NCI-H2107 treated with DMSO at 0.1 percent for 48 hours (cell line): ENCODE measurements around the gene AGO3.
"Not testable (repeated sequence)": the region's sequence is repeated elsewhere in the genome, so short reads cannot be mapped to it uniquely, and the experiment has no call there.

ENCODE experiments used
- DNase-seq: peaks from one replicate; lab custom pipeline; 2025; ENCODE audit not compliant: unreplicated experiment; lab: John Stamatoyannopoulos, UW

The AGO3 gene

GRCh38 chr1:35930593-35931445, at the start of gene AGO3:
TSS of gene AGO3 (plus strand) at chr1:35931105. CDS start at chr1:35931427, 322 bp downstream.
- peak; percentile 73 for DNase-seq

- DNase-seq, result no peak
Observed at GRCh38 chr1:35881850-35882273, 49.0 kb upstream of the AGO3 start.

GRCh38 chr1:35882586-35882944, 48.3 kb upstream of the AGO3 start:
- no peak for DNase-seq

- peak; percentile 80 for DNase-seq
Observed at GRCh38 chr1:35882945-35883634, 47.8 kb upstream of the AGO3 start, which contains the start of gene AGO1. TSS of gene AGO1 (plus strand) at chr1:35883209. CDS start at chr1:35883422, 213 bp downstream.

- DNase-seq, result peak; percentile 39
Observed at GRCh38 chr1:35883635-35884101, 47.2 kb upstream of the AGO3 start.

GRCh38 chr1:35884934-35885333, 46.0 kb upstream of the AGO3 start:
- no peak for DNase-seq

- no peak for DNase-seq
Observed at GRCh38 chr1:35885961-35886558, 44.8 kb upstream of the AGO3 start.

GRCh38 chr1:35886577-35887431, 44.1 kb upstream of the AGO3 start:
- no peak for DNase-seq

GRCh38 chr1:35887508-35887907, 43.4 kb upstream of the AGO3 start:
- no peak for DNase-seq

GRCh38 chr1:35888255-35888654, 42.6 kb upstream of the AGO3 start:
- no peak for DNase-seq

GRCh38 chr1:35888981-35889380, 41.9 kb upstream of the AGO3 start:
- DNase-seq, result not testable (repeated sequence)

GRCh38 chr1:35893051-35893879, 37.6 kb upstream of the AGO3 start:
- DNase-seq, result no peak

GRCh38 chr1:35894183-35894582, 36.7 kb upstream of the AGO3 start:
- DNase-seq, result no peak

GRCh38 chr1:35894656-35895055, 36.2 kb upstream of the AGO3 start:
- DNase-seq, result no peak

- DNase-seq, result no peak
Observed at GRCh38 chr1:35899941-35900340, 31.0 kb upstream of the AGO3 start.

- no peak for DNase-seq
Observed at GRCh38 chr1:35901235-35901634, 29.7 kb upstream of the AGO3 start.

GRCh38 chr1:35902671-35903070, 28.2 kb upstream of the AGO3 start:
- no peak for DNase-seq

GRCh38 chr1:35914717-35915116, 16.2 kb upstream of the AGO3 start:
- DNase-seq, result no peak

- DNase-seq, result no peak
Observed at GRCh38 chr1:35915693-35916092, 15.2 kb upstream of the AGO3 start.

- no peak for DNase-seq
Observed at GRCh38 chr1:35923791-35924221, 7.1 kb upstream of the AGO3 start.
